CD1c-positive myeloid dendritic cell (primary cell): ENCODE measurements around the gene AKAP13.
"Not testable (repeated sequence)": the region's sequence is repeated elsewhere in the genome, so short reads cannot be mapped to it uniquely, and the experiment has no call there.

ENCODE experiments used
- DNase-seq: peaks from one replicate; pipeline ENCODE4 v3.0.0-alpha.2; 2016; ENCODE audit errors: extremely low spot score

Gene AKAP13

GRCh38 chr15:85477061-85477460 is 96.7 kb downstream of the AKAP13 start:
- no peak for DNase-seq

GRCh38 chr15:85477730-85478129 is 97.3 kb downstream of the AKAP13 start:
- DNase-seq: no peak

GRCh38 chr15:85479071-85479647 is 98.8 kb downstream of the AKAP13 start:
- no peak for DNase-seq

DNA sequence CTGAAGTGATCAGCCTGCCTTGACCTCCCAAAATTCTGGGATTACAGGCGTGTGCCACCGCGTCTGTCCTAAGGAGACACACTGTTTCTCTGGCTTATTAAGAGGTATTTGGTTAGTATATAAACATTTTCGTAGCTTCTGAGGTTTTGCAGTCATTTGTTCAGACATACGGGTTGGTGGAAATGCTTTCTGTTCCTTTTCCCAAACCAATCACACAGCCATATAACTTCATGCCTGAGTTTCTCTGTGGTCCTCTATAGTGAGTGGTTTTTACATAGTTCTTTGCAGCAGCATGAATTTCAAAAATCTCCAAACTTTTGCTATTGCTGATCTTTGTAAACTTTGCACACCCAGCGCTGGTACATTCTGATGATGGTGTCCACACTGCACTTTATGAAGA is 100.5 kb downstream of the AKAP13 start:
- DNase-seq: no peak

DNA sequence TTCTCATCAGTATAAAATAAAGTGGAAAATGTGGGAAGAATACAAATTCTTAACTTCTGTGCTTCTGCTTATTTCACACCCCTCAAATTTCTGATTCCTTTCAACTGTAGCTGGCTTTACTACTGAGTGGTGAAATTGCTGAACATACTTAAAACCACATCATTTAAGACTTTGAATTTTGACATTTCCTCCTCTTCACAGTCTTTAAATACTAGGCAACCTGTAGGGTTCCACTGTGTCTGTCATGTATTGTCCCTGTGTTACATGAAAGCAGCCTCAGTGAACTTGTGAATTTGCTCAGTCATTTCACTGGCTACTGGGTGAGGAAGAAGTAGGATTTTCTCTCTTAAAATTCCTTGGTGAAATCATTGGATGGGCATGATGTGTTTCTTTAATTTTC is 101.1 kb downstream of the AKAP13 start:
- not testable (repeated sequence) for DNase-seq

DNA sequence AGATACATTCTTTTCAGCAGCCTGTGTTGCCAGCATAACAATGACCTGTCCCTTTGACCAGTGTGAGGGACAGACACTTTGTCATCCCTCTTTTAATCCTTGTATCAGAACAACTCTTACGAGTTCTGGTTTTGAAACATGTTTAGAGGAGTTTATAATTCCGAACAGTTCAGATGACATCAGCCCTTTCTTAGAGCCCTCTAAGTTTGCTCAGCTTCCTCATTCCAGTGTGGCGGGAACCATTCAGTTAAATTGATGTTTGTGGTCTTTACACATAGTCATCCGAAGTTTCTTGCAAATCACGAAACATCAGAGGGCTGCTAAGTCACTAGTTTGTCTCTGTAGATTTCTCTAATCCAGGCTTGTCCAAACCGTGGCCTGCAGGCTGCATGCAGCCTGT is 102.5 kb downstream of the AKAP13 start:
- DNase-seq: peak; percentile 56

GRCh38 chr15:85483955-85484354 is 103.6 kb downstream of the AKAP13 start:
- DNase-seq: not testable (repeated sequence)

DNA sequence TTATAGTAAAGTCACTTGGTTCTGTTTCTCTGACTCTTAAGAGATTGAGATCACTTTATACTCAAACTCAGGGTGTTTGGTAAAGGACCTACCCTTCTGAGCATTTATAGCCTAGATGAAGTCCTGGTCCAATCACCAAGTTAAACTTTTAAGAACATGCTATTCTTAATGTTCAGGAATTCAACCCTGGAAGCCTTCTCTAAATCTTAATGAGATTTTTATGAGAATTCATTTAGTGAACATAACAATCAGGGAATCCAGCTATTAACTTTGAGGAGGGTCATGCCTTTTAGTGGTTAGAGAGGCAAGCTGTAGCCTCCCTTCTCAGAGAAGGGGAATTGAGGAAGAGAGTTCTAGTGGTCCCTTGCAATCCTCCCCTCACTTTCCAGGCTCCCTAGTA is 104.5 kb downstream of the AKAP13 start:
- not testable (repeated sequence) for DNase-seq

DNA sequence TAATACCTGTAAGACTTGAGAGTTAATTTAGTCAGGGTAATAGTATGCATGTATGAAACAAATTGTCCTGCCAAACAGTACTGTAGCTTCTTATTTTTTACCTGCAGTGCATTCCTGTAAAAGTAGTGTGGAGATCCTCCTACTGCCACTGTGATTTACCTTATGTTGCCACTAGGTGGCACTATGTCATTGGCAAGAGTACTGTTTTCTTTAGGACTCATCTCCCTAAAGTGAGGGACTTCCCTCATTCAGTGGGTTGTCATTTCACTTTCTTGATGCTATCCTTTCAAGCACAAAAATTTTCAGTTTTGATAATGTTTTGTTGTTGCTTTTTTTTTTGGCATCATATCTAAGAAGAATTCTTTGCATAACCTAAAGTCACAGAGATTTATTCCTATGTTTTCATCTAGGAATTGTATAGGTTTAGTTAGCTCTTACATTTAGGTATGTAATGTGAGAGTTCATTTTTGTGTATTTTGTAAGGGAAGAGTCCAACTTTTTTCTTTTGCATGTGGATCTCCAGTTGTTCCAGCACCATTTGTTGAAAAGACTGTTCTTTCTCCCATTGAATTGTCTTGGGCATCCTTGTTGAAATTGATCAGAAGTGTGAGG is 105.7 kb downstream of the AKAP13 start:
- DNase-seq: peak; percentile 87

GRCh38 chr15:85487796-85488195 is 107.4 kb downstream of the AKAP13 start:
- DNase-seq: not testable (repeated sequence)

GRCh38 chr15:85488997-85489396 is 108.6 kb downstream of the AKAP13 start:
- DNase-seq: no peak

GRCh38 chr15:85489773-85490493 is 109.5 kb downstream of the AKAP13 start:
- DNase-seq: no peak

DNA sequence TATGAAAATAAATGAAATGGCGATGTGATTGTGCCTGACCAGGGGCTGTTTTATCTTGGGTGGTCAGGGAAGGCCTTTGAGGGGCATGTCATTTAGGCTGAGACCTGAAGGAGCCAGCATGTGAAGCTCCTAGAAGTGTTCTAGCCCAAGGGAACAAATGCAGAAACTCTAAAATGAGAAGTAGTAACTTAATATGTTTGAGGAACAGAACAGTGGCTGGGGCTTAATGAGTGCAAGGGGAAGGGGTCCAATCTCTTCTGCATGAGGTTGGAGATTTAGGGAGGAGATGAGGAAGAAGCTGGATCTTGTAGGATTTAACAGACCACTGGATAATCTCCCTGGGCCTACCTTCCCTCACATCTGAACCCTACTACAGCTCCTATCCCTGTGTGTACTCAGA is 110.5 kb downstream of the AKAP13 start:
- DNase-seq: peak; percentile 53

- no peak for DNase-seq
These were observed 111.3 kb downstream of the AKAP13 start for GRCh38 chr15:85491691-85492090.

- peak; percentile 48 for DNase-seq
These were observed 112.0 kb downstream of the AKAP13 start for GRCh38 chr15:85492406-85492805.

DNA sequence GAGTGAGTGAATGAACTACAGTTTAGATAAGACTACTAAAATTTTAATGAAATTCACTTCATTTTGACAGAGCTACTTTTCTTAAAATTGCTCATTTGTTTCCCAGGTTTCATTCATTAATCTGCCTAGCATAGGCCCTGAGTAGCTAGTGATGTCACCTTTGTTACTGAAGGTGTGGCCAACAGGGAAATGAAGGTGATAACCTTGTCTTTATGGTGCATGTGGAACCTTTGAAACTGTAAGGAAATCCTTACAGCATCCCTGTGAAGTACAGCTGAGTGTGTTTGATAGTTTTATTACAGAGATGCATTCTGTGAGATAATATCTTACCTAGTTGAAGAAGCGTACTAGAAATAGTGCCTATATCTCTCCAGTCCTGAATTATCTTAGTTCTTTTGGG is 112.9 kb downstream of the AKAP13 start:
- DNase-seq: no peak

GRCh38 chr15:85494048-85494777 is 113.8 kb downstream of the AKAP13 start:
- DNase-seq: peak; percentile 62

DNA sequence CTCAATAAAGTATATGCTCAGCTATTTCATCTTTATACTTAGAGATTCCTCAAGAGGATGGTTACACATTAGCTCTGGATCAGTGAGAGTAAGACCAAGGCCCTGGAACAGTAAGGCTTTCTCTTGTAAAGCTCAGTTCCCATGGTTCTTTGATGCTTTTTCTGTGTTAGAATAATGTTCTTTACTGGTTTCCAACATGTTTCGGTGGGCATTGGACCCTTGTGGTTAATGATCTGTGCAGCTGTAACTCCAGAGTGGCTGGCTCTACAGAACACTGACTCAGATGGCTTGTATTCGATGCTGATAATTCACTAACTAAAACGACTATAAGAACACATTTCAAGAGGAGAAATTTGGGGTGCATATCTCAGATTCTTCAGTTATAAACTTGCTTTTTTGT is 114.7 kb downstream of the AKAP13 start:
- no peak for DNase-seq

- no peak for DNase-seq
These were observed 115.1 kb downstream of the AKAP13 start for GRCh38 chr15:85495544-85495943.

DNA sequence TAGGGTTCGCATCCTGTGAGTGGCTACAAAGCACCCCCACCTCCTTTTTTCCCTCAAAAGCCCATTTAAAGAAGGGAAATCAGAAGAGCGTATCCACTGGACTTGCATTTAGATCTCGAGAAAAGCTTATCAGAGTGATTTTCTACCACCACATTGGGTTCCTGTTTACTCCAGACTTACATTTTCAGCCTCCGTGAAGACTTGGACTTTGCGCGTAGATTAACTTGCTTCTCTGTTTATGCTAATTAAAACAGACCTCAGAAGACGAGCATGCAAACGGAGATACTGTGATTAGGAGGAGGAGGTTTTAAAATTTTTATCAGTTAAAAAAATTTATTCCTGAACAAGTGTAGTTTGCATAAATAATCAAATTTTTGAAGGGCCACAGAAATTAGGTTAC is 115.7 kb downstream of the AKAP13 start:
- DNase-seq: no peak

- DNase-seq: no peak
These were observed 116.3 kb downstream of the AKAP13 start for GRCh38 chr15:85496551-85497171.

DNA sequence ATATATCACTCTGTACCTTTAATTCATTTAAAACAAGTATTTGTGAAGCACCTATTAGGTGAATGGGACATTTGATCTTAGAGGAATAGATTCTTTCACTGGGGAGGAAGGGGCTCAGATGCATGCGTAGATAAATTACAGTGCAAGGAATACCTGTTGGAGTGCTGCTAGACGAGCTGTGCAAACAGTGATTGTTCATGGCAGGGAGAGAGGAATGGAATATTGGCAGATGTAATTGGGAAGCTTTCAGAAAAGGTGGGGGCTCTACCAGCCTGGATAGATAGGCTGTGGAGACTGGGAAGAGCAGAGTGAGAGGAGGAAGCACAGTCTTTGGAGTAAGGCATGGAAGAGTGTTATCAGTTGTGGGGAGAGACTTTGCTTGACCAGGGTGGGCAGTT is 116.8 kb downstream of the AKAP13 start:
- no peak for DNase-seq
